Tibial nerve (tissue), 4 donors: ENCODE measurements around the gene PHAF1. TPM values are rescaled to one million over a fixed set of nuclear protein-coding genes. Genes with fewer than 3 reads are reported as not detected.

ENCODE experiments used
- DNase-seq, 2 donors: peaks; one replicate each; pipeline ENCODE4 v3.0.0-alpha.2; 2019; ENCODE audit warnings: low spot score in 2 of 2
- H3K27ac ChIP-seq, 4 donors: fragments of 200-600 bp; sonication (generic) in 3 of 4; one replicate each; pipeline ENCODE4 v1.5.1; 2017 to 2019; ENCODE audit warnings: mild to moderate bottlenecking in 1 of 4
- H3K27me3 ChIP-seq, 2 donors: fragments of 200-600 bp; sonication (generic) in 1 of 2; one replicate each; pipeline versions ENCODE4 v1.5.1 to v1.6.0; 2017 to 2019
- H3K36me3 ChIP-seq, 3 donors: fragments of 200-600 bp; sonication (generic); one replicate each; pipeline ENCODE4 v1.5.1; 2018 to 2019
- H3K4me1 ChIP-seq, 4 donors: fragments of 200-600 bp; sonication (generic) in 3 of 4; one replicate each; pipeline ENCODE4 v1.5.1; 2017 to 2019
- H3K4me3 ChIP-seq, 4 donors: fragments of 200-600 bp; sonication (generic) in 3 of 4; one replicate each; pipeline ENCODE4 v1.5.1; 2017 to 2019; ENCODE audit warnings: mild to moderate bottlenecking in 1 of 4, moderate library complexity in 1 of 4
- H3K9me3 ChIP-seq, 4 donors: fragments of 200-600 bp; sonication (generic) in 3 of 4; one replicate each; pipeline ENCODE4 v1.5.1; 2017 to 2019
- CTCF ChIP-seq, 5 experiments: fragments of 200-600 bp in 3 of 5; fragments of 450-650 bp in 2 of 5; sonication (generic) in 3 of 5; IDR thresholded peaks; one replicate each; pipeline ENCODE4 v1.5.1; 2016 to 2019; ENCODE audit warnings: antibody characterized with exemption in 5 of 5, mild to moderate bottlenecking in 3 of 5, moderate library complexity in 2 of 5
- EP300 ChIP-seq, 2 donors: sonication (generic); formaldehyde crosslinking; IDR thresholded peaks; one replicate each; pipeline ENCODE4 v1.6.1; 2017; ENCODE audit warnings: antibody characterized with exemption in 2 of 2, mild to moderate bottlenecking in 1 of 2
- POLR2A ChIP-seq, 2 donors: fragments of 450-650 bp; IDR thresholded peaks; one replicate each; pipeline ENCODE4 v1.6.1; 2017; ENCODE audit warnings: antibody characterized with exemption in 2 of 2, mild to moderate bottlenecking in 2 of 2, moderate library complexity in 2 of 2
- WGBS, 2 donors: methylation state at CpG; one replicate each; pipeline ENCODE4 v1.1.5; 2018; 5-methylcytosine and 5-hydroxymethylcytosine counted together
- total RNA-seq, 4 donors: library from RNA; depleted of rRNA; stranded (reverse); fragments of >200 nt; gene quantifications; one replicate each; pipeline ENCODE4 v1.1.0, GENCODE V29; 2016

The PHAF1 gene
- total RNA-seq, 4 donors from 2014 or later = 22.2 to 34.5 (median 28.1) TPM

GRCh38 chr16:67149276-67150046, 39.7 kb downstream of the PHAF1 start:
- Histone ChIP-seq H3K36me3 (peaks cover 0 to 54% (median 19%) of the 10 kb centered on the region in 3 donors), H3K4me1 (peaks cover 0 to 22% (median 7%) of the 10 kb centered on the region in 4 donors), H3K27me3 (peaks cover 0 to 19% of the 10 kb centered on the region in 2 donors), H3K9me3 (no peaks in the 10 kb centered on the region), H3K4me3 (peak overlapping the region in 1 of 4 donors; percentile 67), H3K27ac (no peak overlapping the region)
- no peak for DNase-seq
- WGBS, 2 donors = 76 to 77% methylated on average over 51 to 61 of the region's 77 CpGs
- TF ChIP-seq CTCF (IDR thresholded peaks at IDR 0.05) = no peak
- no peak for TF ChIP-seq POLR2A (IDR thresholded peaks at IDR 0.05)
- no peak for TF ChIP-seq EP300 (IDR thresholded peaks at IDR 0.05)

GRCh38 chr16:67150047-67150832, 40.5 kb downstream of the PHAF1 start:
- WGBS, 2 donors = 4% methylated on average over 39 to 42 of the region's 94 CpGs
- TF ChIP-seq CTCF (IDR thresholded peaks at IDR 0.05) (no peak), POLR2A (IDR thresholded peaks at IDR 0.05) (no peak), EP300 (IDR thresholded peaks at IDR 0.05) (no peak)
- Histone ChIP-seq H3K36me3 (peaks cover 0 to 46% (median 13%) of the 10 kb centered on the region in 3 donors), H3K9me3 (no peaks in the 10 kb centered on the region), H3K4me3 (peak overlapping the region; percentile 36 to 67 (median 47)), H3K4me1 (peaks cover 0 to 30% (median 13%) of the 10 kb centered on the region in 4 donors), H3K27ac (peak overlapping the region; percentile 43 to 87 (median 69)), H3K27me3 (peaks cover 0 to 23% of the 10 kb centered on the region in 2 donors)
- no peak for DNase-seq

GRCh38 chr16:67150833-67151396, 41.2 kb downstream of the PHAF1 start, which contains the start of gene B3GNT9:
B3GNT9 (minus strand) TSS chr16:67150998; CDS start chr16:67150485, 513 bp downstream.
- Histone ChIP-seq H3K27ac (peak within 1 kb of the TSS; percentile 43 to 87 (median 69)), H3K36me3 (peaks cover 0 to 40% (median 6%) of the 10 kb centered on the region in 3 donors), H3K4me1 (peaks cover 0 to 37% (median 19%) of the 10 kb centered on the region in 4 donors), H3K4me3 (peak within 1 kb of the TSS; percentile 36 to 67 (median 47)), H3K27me3 (peaks cover 0 to 23% of the 10 kb centered on the region in 2 donors), H3K9me3 (no peaks in the 10 kb centered on the region)
- no peak for TF ChIP-seq CTCF (IDR thresholded peaks at IDR 0.05)
- no peak for TF ChIP-seq POLR2A (IDR thresholded peaks at IDR 0.05)
- TF ChIP-seq EP300 (IDR thresholded peaks at IDR 0.05) = peak in 1 of 2 donors; percentile 9
- peak; percentile 47 to 56 for DNase-seq
- WGBS, 2 donors = 2 to 3% methylated on average over 15 to 28 of the region's 34 CpGs

DNA sequence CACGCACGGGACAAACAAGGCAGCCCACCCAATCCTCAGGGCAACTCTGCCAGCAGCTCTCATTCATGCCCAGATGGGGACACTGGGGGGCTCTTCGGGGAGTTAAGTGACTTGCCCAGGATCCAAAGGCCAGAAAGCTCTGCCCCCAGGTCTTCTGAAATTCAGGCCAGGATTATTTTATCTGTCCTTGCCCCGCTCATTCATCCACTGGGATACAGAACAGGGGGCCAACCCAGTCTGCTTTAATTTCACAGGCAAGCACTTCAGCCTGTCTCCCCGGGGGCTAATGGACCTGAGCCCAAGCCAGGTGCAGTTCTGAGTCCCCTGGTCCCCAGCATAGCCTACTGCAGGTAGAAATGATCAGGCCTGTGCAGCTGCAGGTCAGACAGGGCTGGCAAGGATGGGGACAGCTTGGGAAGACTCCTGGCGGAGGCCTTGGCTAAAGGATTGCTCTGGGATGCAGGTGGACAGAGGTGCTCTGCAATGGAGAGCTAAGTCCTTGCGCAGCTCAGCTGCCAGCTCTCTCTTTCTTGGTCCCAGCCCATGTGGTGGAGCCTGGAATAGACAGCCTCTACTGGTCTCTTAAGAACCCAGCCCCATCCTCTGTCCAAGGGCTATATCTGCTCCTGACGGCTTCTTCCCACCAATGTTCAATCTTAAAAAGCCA, 41.8 kb downstream of the PHAF1 start:
- TF ChIP-seq CTCF (IDR thresholded peaks at IDR 0.05) = no peak
- TF ChIP-seq POLR2A (IDR thresholded peaks at IDR 0.05) = no peak
- WGBS, 2 donors = 54 to 58% methylated on average over 4 to 8 of the region's 8 CpGs
- peak overlapping the region in 2 of 4 donors; percentile 78 to 87 for H3K27ac ChIP-seq
- peak overlapping the region in 1 of 4 donors; percentile 67 for H3K4me3 ChIP-seq
- peaks cover 0 to 23% of the 10 kb centered on the region in 2 donors for H3K27me3 ChIP-seq
- peaks cover 0 to 38% (median 19%) of the 10 kb centered on the region in 4 donors for H3K4me1 ChIP-seq
- H3K36me3 ChIP-seq = peaks cover 0 to 33% (median 0%) of the 10 kb centered on the region in 3 donors
- no peaks in the 10 kb centered on the region for H3K9me3 ChIP-seq
- no peak for DNase-seq
